Adrenal gland (tissue), 12 donors: ENCODE data around the gene CYP1A2. TPM values are rescaled to one million over a fixed set of nuclear protein-coding genes. Genes with fewer than 3 reads are reported as not detected.

Source experiments
- DNase-seq, 7 donors: peaks; one replicate each; pipeline ENCODE4 v3.0.0-alpha.2; 2019 to 2020
- H3K27ac ChIP-seq, 5 donors: fragments of 200-600 bp; sonication (generic) in 4 of 5; 1 replicate in 3 of 5; 2 replicates in 2 of 5; pipeline versions ENCODE4 v1.5.1 to v1.8.0; 2016 to 2020; ENCODE audit warnings: mild to moderate bottlenecking in 1 of 5
- H3K27me3 ChIP-seq: fragments of 200-600 bp; 2 replicates; pipeline ENCODE4 v1.8.0; 2021
- H3K36me3 ChIP-seq, 2 donors: fragments of 200-600 bp; replicated peaks in 1 of 2; 1 replicate in 1 of 2; 2 replicates in 1 of 2; pipeline versions ENCODE4 v1.5.1 to v1.8.0; 2018 to 2022
- H3K4me1 ChIP-seq, 2 donors: fragments of 200-600 bp; replicated peaks in 1 of 2; 1 replicate in 1 of 2; 2 replicates in 1 of 2; pipeline versions ENCODE4 v1.5.1 to v1.8.0; 2018 to 2021
- H3K4me3 ChIP-seq, 4 donors: fragments of 200-600 bp; sonication (generic) in 3 of 4; one replicate each; pipeline ENCODE4 v1.5.1; 2016 to 2018
- H3K9me3 ChIP-seq, 3 donors: fragments of 200-600 bp; sonication (generic) in 1 of 3; replicated peaks in 1 of 3; 1 replicate in 2 of 3; 2 replicates in 1 of 3; pipeline versions ENCODE4 v1.5.1 to v1.8.0; 2016 to 2021
- CTCF ChIP-seq, 6 experiments: fragments of 450-650 bp in 4 of 6; fragments of 200-600 bp in 2 of 6; sonication (generic) in 1 of 6; IDR thresholded peaks; 1 replicate in 5 of 6; 2 replicates in 1 of 6; pipeline versions ENCODE4 v1.5.1 to v1.8.0; 2016 to 2021; ENCODE audit warnings: antibody characterized with exemption in 6 of 6, mild to moderate bottlenecking in 2 of 6, moderate library complexity in 1 of 6
- POLR2A ChIP-seq, 2 donors: fragments of 450-650 bp; IDR thresholded peaks; one replicate each; pipeline ENCODE4 v1.6.1; 2017; ENCODE audit warnings: antibody characterized with exemption in 2 of 2, mild to moderate bottlenecking in 2 of 2, moderate library complexity in 1 of 2
- WGBS, 4 donors: extraction: QIAGEN DNeasy Blood & Tissue Kit in 2 of 4; methylation state at CpG; one replicate each; pipeline versions ENCODE4 v1.1.5 to v1.1.7; 2013 to 2017; 5-methylcytosine and 5-hydroxymethylcytosine counted together
- intact Hi-C, 2 donors: fragments of 100-400 bp; cut with DNase I; formaldehyde crosslinking; loops; one replicate each; pipeline versions ENCODE4 v1.14.1 to v1.15.0; 2022 to 2023
- polyA plus RNA-seq, 3 donors: library from polyadenylated mRNA; stranded (reverse); fragments of 200-250 nt in 2 of 3; fragments of 350-450 nt in 1 of 3; fragmentation: Illumina TruSeq in 1 of 3; extraction: RNeasy Lipid Tissue Mini Kit (QIAGEN cat#74804) in 1 of 3; gene quantifications; one replicate each; pipeline ENCODE4 v1.2.3, GENCODE V29; 2013 to 2014
- total RNA-seq, 9 donors: library from RNA; depleted of rRNA in 4 of 9; stranded (reverse); fragments of >200 nt in 4 of 9; fragments of 120-200 nt in 1 of 9; fragmentation: NEBNext Ultra II Directional in 1 of 9; extraction: Animal tissue kit (Norgen Biotek cat#: 25700) in 1 of 9; gene quantifications; one replicate each; pipeline versions ENCODE4 v1.1.0 to v1.2.4, GENCODE V29; 2013 to 2023
- donor health status: healthy with polysubstance abuse.
- donor health status: Bipolar disorder and iron deficiency.
- donor health status: DM: yes; HTN: yes; CAD: no.
- donor health status: DM: no; HTN: no; CAD: no.
- donor health status: DM: no; HTN: no; CAD: no.
- donor health status: DM: yes; HTN: yes; CAD: no.

The CYP1A2 gene
- total and polyA plus RNA-seq, 12 donors, result not detected

DNA sequence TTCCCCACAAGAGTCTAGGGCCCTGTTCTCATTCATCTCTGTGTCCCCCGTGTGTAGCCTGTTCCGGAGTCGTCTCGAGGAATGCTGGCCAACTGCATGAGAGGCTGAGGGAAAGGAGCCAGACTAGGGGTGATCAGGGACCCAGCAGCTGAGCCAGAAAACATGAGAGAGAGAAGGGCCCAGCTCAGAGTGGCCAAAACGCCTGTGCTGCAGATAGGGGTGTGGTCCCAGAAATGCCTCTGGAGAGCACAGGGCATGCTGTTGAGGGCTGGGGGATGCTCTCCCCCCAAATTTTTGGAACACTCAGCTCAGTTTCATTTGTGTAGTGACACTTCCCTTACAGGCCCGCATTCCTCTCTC lies 14.1 kb downstream of the CYP1A2 start:
- TF ChIP-seq CTCF (IDR thresholded peaks at IDR 0.05) (no peak), POLR2A (IDR thresholded peaks at IDR 0.05) (no peak)
- no peak overlapping the region for H3K4me3 ChIP-seq
- no peak for DNase-seq
- 29 to 44% (median 41%) methylated on average over 6 of the region's 6 CpGs for WGBS, 4 donors
- H3K9me3 ChIP-seq, result no peaks in the 10 kb centered on the region
- no peaks in the 10 kb centered on the region for H3K27me3 ChIP-seq
- H3K4me1 ChIP-seq, result no peaks in the 10 kb centered on the region
- H3K36me3 ChIP-seq, result no peaks in the 10 kb centered on the region
- intact Hi-C loops, result loop anchor here in 1 of 2 donors (10.0 kb wide), 1 partner anchor 378 kb away; no protein-coding TSS in a partner anchor
- no peak overlapping the region for H3K27ac ChIP-seq

GRCh38 chr15:74763416-74763815 lies 14.8 kb downstream of the CYP1A2 start:
- H3K27ac ChIP-seq, result no peak overlapping the region

DNA sequence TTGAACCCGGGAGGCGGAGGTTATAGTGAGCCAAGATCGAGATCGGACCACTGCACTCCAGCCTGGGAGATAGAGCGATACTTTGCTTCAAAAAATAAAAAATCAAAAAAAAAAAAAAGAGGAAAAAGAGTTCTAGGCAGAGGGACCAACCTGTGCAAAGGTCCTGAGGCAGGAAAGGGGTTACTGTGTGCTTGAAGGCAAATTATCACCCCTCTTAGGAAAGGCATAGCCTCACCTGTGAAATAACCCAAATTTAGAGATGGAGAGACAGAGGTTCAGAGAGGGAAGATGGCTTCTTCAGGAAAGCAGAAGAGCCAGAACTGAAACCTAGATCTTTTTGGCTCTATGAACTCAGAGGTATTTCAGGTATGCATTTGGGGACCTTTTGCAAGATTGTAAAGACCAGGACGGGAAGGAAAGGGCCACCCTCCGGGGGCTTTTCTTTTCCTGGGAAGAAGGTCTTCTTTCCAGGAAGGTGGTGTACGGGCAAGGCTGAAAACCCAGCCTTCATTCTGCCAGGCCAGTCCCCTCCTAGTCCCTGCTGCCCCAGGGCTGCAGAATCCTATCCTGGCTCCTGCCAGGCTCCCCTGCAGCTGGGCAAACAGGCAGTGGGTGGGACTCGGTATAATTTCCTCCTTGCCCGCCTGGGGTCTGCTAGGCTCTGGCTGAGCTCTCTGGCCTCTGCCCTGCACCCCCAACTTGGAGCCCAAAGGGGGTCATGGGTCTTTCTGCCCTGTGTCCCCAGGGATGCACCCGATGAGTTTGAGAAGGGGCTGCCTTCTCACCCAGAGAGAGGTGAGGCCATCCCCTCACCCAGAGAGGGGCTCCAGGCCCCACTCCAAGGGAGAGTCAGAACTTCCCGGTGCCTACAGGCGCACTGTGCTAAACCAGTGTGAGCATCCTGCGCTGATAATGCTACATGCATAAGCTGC lies 18.8 kb downstream of the CYP1A2 start:
- TF ChIP-seq POLR2A (IDR thresholded peaks at IDR 0.05) (no peak), CTCF (IDR thresholded peaks at IDR 0.05) (no peak)
- WGBS, 4 donors, result 68 to 79% (median 76%) methylated on average over 9 to 14 of the region's 14 CpGs
- Histone ChIP-seq H3K27me3 (no peaks in the 10 kb centered on the region), H3K4me3 (no peak overlapping the region), H3K36me3 (no peaks in the 10 kb centered on the region), H3K27ac (no peak overlapping the region), H3K9me3 (no peaks in the 10 kb centered on the region), H3K4me1 (no peaks in the 10 kb centered on the region)
- DNase-seq, result no peak
- intact Hi-C loops, result loop anchor here (2.0 to 10.0 kb wide), 3 partner anchors 133 to 383 kb away; no protein-coding TSS in a partner anchor

More at GRCh38 chr15:74763416-74763815, 14.8 kb downstream of the CYP1A2 start:
- WGBS, 4 donors, result 73 to 100% (median 89%) methylated on average over 1 to 15 of the region's 15 CpGs
- intact Hi-C loops, result loop anchor here in 1 of 2 donors (10.0 kb wide), 1 partner anchor 379 kb away; no protein-coding TSS in a partner anchor
- DNase-seq, result no peak
- no peak overlapping the region for H3K4me3 ChIP-seq
- no peaks in the 10 kb centered on the region for H3K4me1 ChIP-seq
- H3K27me3 ChIP-seq, result no peaks in the 10 kb centered on the region
- TF ChIP-seq CTCF (IDR thresholded peaks at IDR 0.05) (no peak), POLR2A (IDR thresholded peaks at IDR 0.05) (no peak)
- no peaks in the 10 kb centered on the region for H3K9me3 ChIP-seq
- no peaks in the 10 kb centered on the region for H3K36me3 ChIP-seq

- no peak overlapping the region for H3K27ac ChIP-seq
- no peak for TF ChIP-seq POLR2A (IDR thresholded peaks at IDR 0.05)
- no peak for TF ChIP-seq CTCF (IDR thresholded peaks at IDR 0.05)
- no peaks in the 10 kb centered on the region for H3K9me3 ChIP-seq
- H3K4me3 ChIP-seq, result no peak overlapping the region
- no peaks in the 10 kb centered on the region for H3K4me1 ChIP-seq
- no peaks in the 10 kb centered on the region for H3K27me3 ChIP-seq
- H3K36me3 ChIP-seq, result no peaks in the 10 kb centered on the region
- DNase-seq, result no peak
- WGBS, 4 donors, result 25 to 35% (median 29%) methylated on average over 14 to 15 of the region's 15 CpGs
- intact Hi-C loops, result loop anchor here (2.0 to 10.0 kb wide), 3 partner anchors 133 to 383 kb away; no protein-coding TSS in a partner anchor
These were observed 19.6 kb downstream of the CYP1A2 start for GRCh38 chr15:74768099-74768770.
